ENCODE measurements around the gene ZNF142. TPM values are rescaled to one million over a fixed set of nuclear protein-coding genes. Genes with fewer than 3 reads are reported as not detected.

ZNF142 gene, protein sequence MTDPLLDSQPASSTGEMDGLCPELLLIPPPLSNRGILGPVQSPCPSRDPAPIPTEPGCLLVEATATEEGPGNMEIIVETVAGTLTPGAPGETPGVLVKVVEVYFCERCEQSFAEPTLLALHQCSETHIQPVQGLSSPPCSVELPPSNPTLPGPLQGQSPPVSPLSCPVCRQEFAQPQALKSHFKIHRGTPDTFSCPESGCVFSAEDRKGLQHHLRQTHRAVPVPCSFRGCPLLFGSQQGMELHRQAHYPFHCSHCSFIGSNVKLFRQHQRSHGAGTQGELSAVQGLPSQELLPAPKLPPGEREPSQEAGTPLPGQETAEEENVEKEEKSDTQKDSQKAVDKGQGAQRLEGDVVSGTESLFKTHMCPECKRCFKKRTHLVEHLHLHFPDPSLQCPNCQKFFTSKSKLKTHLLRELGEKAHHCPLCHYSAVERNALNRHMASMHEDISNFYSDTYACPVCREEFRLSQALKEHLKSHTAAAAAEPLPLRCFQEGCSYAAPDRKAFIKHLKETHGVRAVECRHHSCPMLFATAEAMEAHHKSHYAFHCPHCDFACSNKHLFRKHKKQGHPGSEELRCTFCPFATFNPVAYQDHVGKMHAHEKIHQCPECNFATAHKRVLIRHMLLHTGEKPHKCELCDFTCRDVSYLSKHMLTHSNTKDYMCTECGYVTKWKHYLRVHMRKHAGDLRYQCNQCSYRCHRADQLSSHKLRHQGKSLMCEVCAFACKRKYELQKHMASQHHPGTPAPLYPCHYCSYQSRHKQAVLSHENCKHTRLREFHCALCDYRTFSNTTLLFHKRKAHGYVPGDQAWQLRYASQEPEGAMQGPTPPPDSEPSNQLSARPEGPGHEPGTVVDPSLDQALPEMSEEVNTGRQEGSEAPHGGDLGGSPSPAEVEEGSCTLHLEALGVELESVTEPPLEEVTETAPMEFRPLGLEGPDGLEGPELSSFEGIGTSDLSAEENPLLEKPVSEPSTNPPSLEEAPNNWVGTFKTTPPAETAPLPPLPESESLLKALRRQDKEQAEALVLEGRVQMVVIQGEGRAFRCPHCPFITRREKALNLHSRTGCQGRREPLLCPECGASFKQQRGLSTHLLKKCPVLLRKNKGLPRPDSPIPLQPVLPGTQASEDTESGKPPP (N-terminal part only)
- 4.5 and 17.8 TPM in 2 replicates for total RNA-seq (ENCODE audit: low replicate concordance)

DNA sequence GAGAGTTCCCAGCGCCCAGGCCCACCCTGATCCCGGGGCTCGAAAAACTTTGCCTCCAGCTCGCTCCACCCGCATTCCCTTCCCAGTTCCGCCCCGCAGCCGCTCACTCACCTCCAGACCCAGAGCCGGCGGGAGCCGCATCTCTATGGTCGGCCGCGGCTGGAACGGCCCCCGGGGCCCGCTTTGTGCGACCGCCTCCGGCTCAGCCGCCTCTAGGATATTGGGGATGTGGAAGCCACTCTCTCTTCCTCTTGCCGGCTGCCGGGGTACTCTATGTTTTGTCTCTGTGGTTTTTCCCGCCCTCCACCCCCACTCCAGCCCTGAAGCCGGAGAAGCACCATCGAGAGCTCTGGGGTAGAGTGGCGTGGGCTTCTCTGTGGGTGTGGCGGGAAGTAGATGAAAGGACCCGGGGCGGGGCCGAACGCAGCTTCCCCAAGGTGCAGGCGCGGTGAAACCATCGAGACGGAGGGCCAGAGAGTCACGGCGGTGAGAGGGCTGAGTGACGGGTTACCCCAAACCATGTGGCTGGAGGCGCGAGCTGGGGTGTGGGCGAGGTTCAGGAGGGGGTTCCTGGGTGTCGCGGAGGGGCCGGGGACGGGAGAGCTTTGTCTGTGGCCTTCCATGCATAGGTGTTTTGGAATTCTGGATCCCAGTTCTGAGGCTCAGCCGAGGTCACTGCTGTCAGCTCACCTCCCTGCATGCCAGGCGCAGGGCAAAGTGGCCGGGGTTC lies at the start of gene ZNF142, which contains the start of gene BCS1L:
ZNF142 (minus strand) TSS at position 366 of the 730 bp plus-strand sequence. CDS start 3,194 bp downstream, outside the sequence.
BCS1L (plus strand) TSS at position 426 of the 730 bp plus-strand sequence. CDS start 1,305 bp downstream, outside the sequence.
- peak within 1 kb of the TSS; percentile 93 for H3K4me3 ChIP-seq (ENCODE audit: low read depth, low read length)
- TF ChIP-seq, protein P1, sequence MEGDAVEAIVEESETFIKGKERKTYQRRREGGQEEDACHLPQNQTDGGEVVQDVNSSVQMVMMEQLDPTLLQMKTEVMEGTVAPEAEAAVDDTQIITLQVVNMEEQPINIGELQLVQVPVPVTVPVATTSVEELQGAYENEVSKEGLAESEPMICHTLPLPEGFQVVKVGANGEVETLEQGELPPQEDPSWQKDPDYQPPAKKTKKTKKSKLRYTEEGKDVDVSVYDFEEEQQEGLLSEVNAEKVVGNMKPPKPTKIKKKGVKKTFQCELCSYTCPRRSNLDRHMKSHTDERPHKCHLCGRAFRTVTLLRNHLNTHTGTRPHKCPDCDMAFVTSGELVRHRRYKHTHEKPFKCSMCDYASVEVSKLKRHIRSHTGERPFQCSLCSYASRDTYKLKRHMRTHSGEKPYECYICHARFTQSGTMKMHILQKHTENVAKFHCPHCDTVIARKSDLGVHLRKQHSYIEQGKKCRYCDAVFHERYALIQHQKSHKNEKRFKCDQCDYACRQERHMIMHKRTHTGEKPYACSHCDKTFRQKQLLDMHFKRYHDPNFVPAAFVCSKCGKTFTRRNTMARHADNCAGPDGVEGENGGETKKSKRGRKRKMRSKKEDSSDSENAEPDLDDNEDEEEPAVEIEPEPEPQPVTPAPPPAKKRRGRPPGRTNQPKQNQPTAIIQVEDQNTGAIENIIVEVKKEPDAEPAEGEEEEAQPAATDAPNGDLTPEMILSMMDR (IDR thresholded peaks at IDR 0.05; ENCODE audit: insufficient read depth, low read length): no peak
- DNase-seq (ENCODE audit: low read depth): peak; percentile 80

DNA sequence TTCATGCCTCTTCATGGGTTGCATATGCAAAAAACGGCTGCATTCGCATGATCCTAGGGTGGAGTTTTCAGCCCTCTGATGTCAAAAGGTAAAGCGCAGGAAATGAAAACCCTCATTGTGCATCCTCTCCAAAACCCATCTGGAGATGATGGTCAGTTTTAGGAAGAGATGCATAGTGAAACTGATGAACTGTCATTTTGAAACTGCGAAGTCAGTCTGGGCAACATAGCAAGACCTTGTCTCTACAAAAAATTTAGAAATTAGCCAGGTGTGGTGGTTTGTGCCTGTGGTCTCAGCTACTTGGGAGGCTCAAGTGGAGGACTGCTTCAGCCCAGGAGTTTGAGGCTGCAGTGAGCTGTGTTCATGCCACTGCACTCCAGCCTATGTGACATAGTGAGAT lies 48.7 kb upstream of the ZNF142 start:
- TF ChIP-seq, protein P1 (IDR thresholded peaks at IDR 0.05; ENCODE audit: insufficient read depth, low read length): no peak
- no peak for DNase-seq (ENCODE audit: low read depth)

DNA sequence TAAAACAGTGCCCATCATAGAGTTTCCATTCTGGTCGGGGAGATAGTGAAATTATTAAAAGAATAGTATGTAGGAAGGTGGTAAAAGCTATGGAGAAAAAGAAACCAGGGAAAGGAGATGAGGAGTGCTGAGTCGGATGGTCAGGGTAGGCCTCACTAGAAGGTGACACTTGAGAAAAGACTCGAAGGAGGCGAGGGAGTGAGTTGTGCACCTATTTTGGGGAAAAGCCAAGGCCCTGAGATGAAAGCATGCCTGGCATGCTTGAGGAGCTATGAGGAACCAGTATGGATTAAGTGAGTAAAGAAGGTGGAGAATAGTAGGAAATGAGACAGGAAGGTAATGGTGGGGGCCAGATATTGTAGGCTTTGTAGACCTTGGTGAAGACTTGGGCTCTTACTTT lies 43.9 kb upstream of the ZNF142 start:
- TF ChIP-seq, protein P1 (IDR thresholded peaks at IDR 0.05; ENCODE audit: insufficient read depth, low read length): no peak

More for the DNA sequence above, 48.7 kb upstream of the ZNF142 start:
- H3K4me3 ChIP-seq (ENCODE audit: low read depth, low read length): no peak overlapping the region

DNA sequence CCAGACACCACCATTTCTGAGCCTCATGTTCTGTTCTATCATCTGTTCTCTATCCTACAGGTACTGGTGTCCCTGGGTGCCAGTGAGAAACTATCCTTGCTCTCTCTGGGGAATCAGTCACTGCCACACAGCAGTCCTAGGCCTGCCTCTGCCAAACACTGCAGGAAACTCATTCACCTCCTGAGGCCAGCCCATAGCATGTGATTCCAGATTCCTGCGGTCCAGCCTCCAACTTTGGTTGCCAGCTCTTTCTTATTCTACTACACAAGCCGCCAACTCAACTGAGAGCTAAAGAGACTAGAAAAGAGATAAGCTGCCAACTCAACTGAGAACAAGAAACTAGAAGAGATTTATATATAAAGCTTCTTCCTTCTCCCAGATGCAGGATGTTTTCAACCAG lies 42.4 kb upstream of the ZNF142 start:
- DNase-seq (ENCODE audit: low read depth): peak; percentile 59
- TF ChIP-seq, protein P1 (IDR thresholded peaks at IDR 0.05; ENCODE audit: insufficient read depth, low read length): no peak
- no peak overlapping the region for H3K4me3 ChIP-seq (ENCODE audit: low read depth, low read length)

More for the DNA sequence above, 43.9 kb upstream of the ZNF142 start:
- DNase-seq (ENCODE audit: low read depth): no peak
- H3K4me3 ChIP-seq (ENCODE audit: low read depth, low read length): no peak overlapping the region

DNA sequence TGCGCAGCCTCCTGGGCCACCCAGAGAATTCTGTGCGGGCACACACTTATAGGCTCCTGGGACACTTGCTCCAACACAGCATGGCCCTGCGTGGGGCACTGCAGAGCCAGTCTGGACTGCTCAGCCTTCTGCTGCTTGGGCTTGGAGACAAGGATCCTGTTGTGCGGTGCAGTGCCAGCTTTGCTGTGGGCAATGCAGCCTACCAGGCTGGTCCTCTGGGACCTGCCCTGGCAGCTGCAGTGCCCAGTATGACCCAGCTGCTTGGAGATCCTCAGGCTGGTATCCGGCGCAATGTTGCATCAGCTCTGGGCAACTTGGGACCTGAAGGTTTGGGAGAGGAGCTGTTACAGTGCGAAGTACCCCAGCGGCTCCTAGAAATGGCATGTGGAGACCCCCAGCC lies 39.5 kb upstream of the ZNF142 start:
- DNase-seq (ENCODE audit: low read depth): no peak
- TF ChIP-seq, protein P1 (IDR thresholded peaks at IDR 0.05; ENCODE audit: insufficient read depth, low read length): no peak
- no peak overlapping the region for H3K4me3 ChIP-seq (ENCODE audit: low read depth, low read length)
